H9 (cell line): ENCODE results near the gene ATP6V1G3. TPM values are rescaled to one million over a fixed set of nuclear protein-coding genes. Genes with fewer than 3 reads are reported as not detected.

Experiments
- DNase-seq: peaks from one replicate; pipeline ENCODE4 v3.0.0-alpha.2; 2017
- H2AFZ ChIP-seq: one replicate; pipeline ENCODE4 v1.6.1; 2013; ENCODE audit warnings: mild to moderate bottlenecking, low read length, control low read depth, moderate library complexity
- H2AK5ac ChIP-seq: 2 replicates; pipeline ENCODE4 v1.6.1; 2013; ENCODE audit warnings: low read length, control low read depth, mixed read lengths; ENCODE audit not compliant: insufficient read length
- H2BK120ac ChIP-seq: one replicate; pipeline ENCODE4 v1.6.1; 2013; ENCODE audit warnings: low read depth, mild to moderate bottlenecking, low read length, control low read depth, inconsistent platforms; ENCODE audit not compliant: poor library complexity, severe bottlenecking
- H2BK12ac ChIP-seq: 2 replicates; pipeline ENCODE4 v1.6.1; 2013; ENCODE audit warnings: low read length, control low read depth, mixed read lengths, low read depth; ENCODE audit not compliant: insufficient read length
- H2BK15ac ChIP-seq: 2 replicates; pipeline ENCODE4 v1.6.1; 2013; ENCODE audit warnings: low read depth, low read length, control low read depth
- H2BK20ac ChIP-seq: one replicate; pipeline ENCODE4 v1.6.1; 2013; ENCODE audit warnings: low read depth, mild to moderate bottlenecking, low read length, control low read depth, inconsistent platforms; ENCODE audit not compliant: poor library complexity, severe bottlenecking
- H2BK5ac ChIP-seq: 2 replicates; pipeline ENCODE4 v1.6.1; 2013; ENCODE audit warnings: low read length, control low read depth, mixed read lengths; ENCODE audit not compliant: insufficient read length
- H3K14ac ChIP-seq: 2 replicates; pipeline ENCODE4 v1.6.1; 2013; ENCODE audit warnings: low read length, control low read depth; ENCODE audit not compliant: insufficient read depth
- H3K18ac ChIP-seq: 2 replicates; pipeline ENCODE4 v1.6.1; 2013; ENCODE audit warnings: low read depth, mild to moderate bottlenecking, mixed read lengths, low read length, control low read depth; ENCODE audit not compliant: insufficient read length
- H3K23ac ChIP-seq: 2 replicates; pipeline ENCODE4 v1.6.1; 2013; ENCODE audit warnings: low read length, control low read depth, mixed read lengths, low read depth; ENCODE audit not compliant: insufficient read length
- H3K23me2 ChIP-seq: 2 replicates; pipeline ENCODE4 v1.6.1; 2013; ENCODE audit warnings: low read depth, mild to moderate bottlenecking, mixed read lengths, low read length, control low read depth; ENCODE audit not compliant: insufficient read length, poor library complexity, severe bottlenecking
- H3K27ac ChIP-seq: 2 replicates; pipeline ENCODE4 v1.5.1; 2013; ENCODE audit warnings: low read length, control low read depth, mixed read lengths, low read depth; ENCODE audit not compliant: insufficient read length
- H3K27me3 ChIP-seq: 2 replicates; pipeline ENCODE4 v1.6.1; 2013; ENCODE audit warnings: low read length, control low read depth, inconsistent platforms; ENCODE audit not compliant: insufficient read depth
- H3K4ac ChIP-seq: 2 replicates; pipeline ENCODE4 v1.6.1; 2013; ENCODE audit warnings: low read depth, mild to moderate bottlenecking, control low read depth, inconsistent platforms, low read length, moderate library complexity
- H3K4me1 ChIP-seq: 2 replicates; pipeline ENCODE4 v1.6.1; 2013; ENCODE audit warnings: low read length, control low read depth, inconsistent platforms; ENCODE audit not compliant: insufficient read depth
- H3K4me2 ChIP-seq: 2 replicates; pipeline ENCODE4 v1.6.1; 2013; ENCODE audit warnings: low read length, control low read depth, mixed read lengths; ENCODE audit not compliant: insufficient read length, insufficient read depth
- H3K56ac ChIP-seq: 2 replicates; pipeline ENCODE4 v1.6.1; 2013; ENCODE audit warnings: low read depth, mild to moderate bottlenecking, mixed read lengths, low read length, control low read depth; ENCODE audit not compliant: insufficient read length
- H3K79me1 ChIP-seq: 2 replicates; pipeline ENCODE4 v1.6.1; 2013; ENCODE audit warnings: low read depth, mild to moderate bottlenecking, moderate library complexity, low read length, control low read depth, inconsistent platforms; ENCODE audit not compliant: insufficient read depth, poor library complexity, severe bottlenecking
- H3K79me2 ChIP-seq: 2 replicates; pipeline ENCODE4 v1.6.1; 2013; ENCODE audit warnings: low read length, control low read depth, inconsistent platforms; ENCODE audit not compliant: insufficient read depth
- H3K9ac ChIP-seq: 2 replicates; pipeline ENCODE4 v1.6.1; 2013; ENCODE audit warnings: low read length, control low read depth, mixed read lengths; ENCODE audit not compliant: insufficient read length; ENCODE audit errors: extremely low read depth
- H3K9me3 ChIP-seq: one replicate; pipeline ENCODE4 v1.6.1; 2013; ENCODE audit warnings: low read depth, low read length, inconsistent platforms; ENCODE audit not compliant: control insufficient read depth
- H3T11ph ChIP-seq: one replicate; pipeline ENCODE4 v1.6.1; 2013; ENCODE audit warnings: mild to moderate bottlenecking, low read length, control low read depth, inconsistent platforms
- H4K20me1 ChIP-seq: one replicate; pipeline ENCODE4 v1.6.1; 2013; ENCODE audit not compliant: control insufficient read depth, insufficient read length, insufficient read depth
- H4K5ac ChIP-seq: 2 replicates; pipeline ENCODE4 v1.6.1; 2013; ENCODE audit warnings: low read depth, mild to moderate bottlenecking, mixed read lengths, low read length, control low read depth; ENCODE audit not compliant: insufficient read length
- H4K8ac ChIP-seq: replicated peaks from 2 replicates; pipeline ENCODE4 v1.6.1; 2013; ENCODE audit warnings: low read length, control low read depth, mixed read lengths, low read depth; ENCODE audit not compliant: insufficient read length
- H4K91ac ChIP-seq: 2 replicates; pipeline ENCODE4 v1.6.1; 2013; ENCODE audit warnings: low read depth, mild to moderate bottlenecking, moderate library complexity, mixed read lengths, low read length, control low read depth; ENCODE audit not compliant: insufficient read length
- H3K27ac Mint-ChIP-seq, 3 experiments: 2 replicates in 2 of 3; 3 replicates in 1 of 3; pipeline ENCODE4 v1.8.0; 2020 to 2021; ENCODE audit warnings: mixed read lengths in 3 of 3, mild to moderate bottlenecking in 1 of 3, moderate library complexity in 1 of 3
- H3K27me3 Mint-ChIP-seq: 2 replicates; pipeline ENCODE4 v1.8.0; 2021; ENCODE audit warnings: low read depth, mild to moderate bottlenecking, moderate library complexity, mixed read lengths
- H3K36me3 Mint-ChIP-seq, 3 experiments: 2 replicates in 2 of 3; 3 replicates in 1 of 3; pipeline ENCODE4 v1.8.0; 2020 to 2021; ENCODE audit warnings: low read depth in 3 of 3, mixed read lengths in 3 of 3; ENCODE audit not compliant: insufficient read depth in 1 of 3
- H3K4me1 Mint-ChIP-seq, 2 experiments: 2 replicates each; pipeline ENCODE4 v1.8.0; 2020; ENCODE audit warnings: mixed read lengths in 2 of 2
- H3K4me3 Mint-ChIP-seq, 2 experiments: 2 replicates in 1 of 2; 3 replicates in 1 of 2; pipeline ENCODE4 v1.8.0; 2020 to 2021; ENCODE audit warnings: mild to moderate bottlenecking in 2 of 2, mixed read lengths in 2 of 2, moderate library complexity in 1 of 2
- H3K9me3 Mint-ChIP-seq, 2 experiments: 2 replicates in 1 of 2; 3 replicates in 1 of 2; pipeline ENCODE4 v1.8.0; 2020; ENCODE audit warnings: mild to moderate bottlenecking in 2 of 2, mixed read lengths in 2 of 2, moderate library complexity in 1 of 2
- CTCF ChIP-seq: fragments of 200-600 bp; sonication (generic); conservative IDR thresholded peaks from 3 replicates; pipeline ENCODE4 v1.8.0; 2021; ENCODE audit warnings: antibody characterized with exemption, mild to moderate bottlenecking
- total RNA-seq: library from RNA; stranded (reverse); gene quantifications from 2 replicates; pipeline ENCODE4 v1.2.1, GENCODE V29; 2021

ATP6V1G3 gene
- total RNA-seq, 1 experiment from 2014 or later = not detected

- Mint-ChIP-seq H3K9me3 (no peaks in the 10 kb centered on the region), H3K36me3 (no peaks in the 10 kb centered on the region), H3K4me1 (no peaks in the 10 kb centered on the region; a peak in 1 of 4 replicates), H3K27me3 (no peaks in the 10 kb centered on the region), H3K27ac (no peak overlapping the region), H3K4me3 (no peak overlapping the region)
- Histone ChIP-seq H2BK20ac (no peak overlapping the region), H3K23me2 (no peaks in the 10 kb centered on the region), H4K91ac (no peak overlapping the region), H2AK5ac (no peak overlapping the region), H3K18ac (no peak overlapping the region), H2AFZ (no peak overlapping the region), H4K8ac (no peak overlapping the region), H2BK120ac (no peak overlapping the region), H3T11ph (no peak overlapping the region), H2BK5ac (no peak overlapping the region), H3K4me2 (no peak overlapping the region), H3K9ac (no peak overlapping the region), H3K14ac (no peak overlapping the region), H2BK12ac (no peak overlapping the region), H3K4me1 (no peaks in the 10 kb centered on the region), H3K56ac (no peak overlapping the region), H3K4ac (no peak overlapping the region), H4K20me1 (no peaks in the 10 kb centered on the region), H3K27ac (no peak overlapping the region), H2BK15ac (no peak overlapping the region), H4K5ac (no peak overlapping the region), H3K23ac (no peak overlapping the region), H3K9me3 (no peaks in the 10 kb centered on the region), H3K27me3 (no peaks in the 10 kb centered on the region), H3K79me1 (no peaks in the 10 kb centered on the region), H3K79me2 (no peaks in the 10 kb centered on the region)
- no peak for TF ChIP-seq CTCF
- no peak for DNase-seq
These were observed 53.6 kb downstream of the ATP6V1G3 start for GRCh38 chr1:198486903-198487302.
